ENCODE data around the gene ARMH2.
A peak's percentile ranks its signal among the peaks of the same experiment; 100 is the strongest.
"Not testable (repeated sequence)": the region's sequence is repeated elsewhere in the genome, so short reads cannot be mapped to it uniquely, and the experiment has no call there.

ARMH2 gene

DNA sequence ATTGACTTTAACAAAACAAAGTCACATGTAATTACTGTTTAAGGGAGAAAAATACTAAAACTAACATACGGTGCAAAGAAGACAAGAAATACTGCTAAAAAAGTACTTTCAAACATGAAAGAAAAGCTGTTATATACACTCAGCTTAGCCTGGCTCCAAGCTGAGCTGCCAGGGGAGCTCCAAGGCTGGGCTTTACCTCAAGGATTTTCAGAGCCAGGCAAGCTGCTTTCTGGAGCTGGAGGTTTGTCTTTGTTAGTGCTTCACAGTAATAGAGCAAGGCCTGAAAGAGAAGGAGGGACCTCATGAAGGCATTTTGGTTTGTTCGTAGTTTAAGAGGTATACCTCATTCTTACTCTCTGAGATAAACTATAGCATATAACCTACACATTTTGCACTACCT is 19.6 kb upstream of the ARMH2 start:
- no peak for DNase-seq (ENCODE audit: low read depth, low spot score)

DNA sequence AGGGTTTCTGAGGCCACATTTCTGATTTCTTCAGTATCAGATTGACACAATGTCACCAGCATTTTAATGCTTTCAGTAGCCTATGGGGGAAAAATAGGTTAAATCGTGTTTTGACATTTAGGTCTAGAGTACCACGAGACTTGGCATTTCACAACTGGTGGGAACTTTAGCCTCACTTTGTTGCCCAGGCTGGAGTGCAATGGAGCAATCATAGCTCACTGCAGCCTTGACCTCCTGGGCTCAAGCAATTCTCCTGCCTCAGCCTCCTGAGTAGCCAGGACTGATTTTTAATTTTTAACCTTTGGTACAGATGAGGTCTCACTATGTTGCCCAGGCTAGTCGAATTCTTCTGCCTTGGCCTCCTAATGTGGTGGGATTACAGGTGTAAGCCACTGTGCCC is 11.0 kb upstream of the ARMH2 start:
- DNase-seq (ENCODE audit: low read depth, low spot score), result no peak

- DNase-seq (ENCODE audit: low read depth, low spot score), result no peak
Observed at GRCh38 chr6:24807584-24807983, 8.9 kb upstream of the ARMH2 start.

- DNase-seq (ENCODE audit: low read depth, low spot score), result no peak
Observed at GRCh38 chr6:24802271-24803059, 3.7 kb upstream of the ARMH2 start.

DNA sequence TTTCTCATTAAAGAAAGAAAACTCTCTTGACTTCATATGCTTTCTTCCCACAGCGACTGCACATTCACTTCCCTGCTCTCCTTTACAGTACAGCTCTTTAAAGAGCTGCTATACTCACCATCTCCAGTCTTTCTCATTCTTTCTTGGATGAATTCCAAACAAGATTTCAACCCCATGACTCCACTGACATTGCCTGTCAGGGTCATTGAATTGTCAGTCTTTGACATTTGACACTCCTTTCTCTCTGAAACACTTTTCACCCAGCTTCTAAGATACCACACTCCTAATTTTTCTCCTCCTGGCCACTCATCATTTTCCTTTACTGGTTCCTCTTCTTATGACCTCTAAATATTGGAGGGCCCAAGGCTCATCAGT is 811 bp upstream of the ARMH2 start:
- DNase-seq (ENCODE audit: low read depth, low spot score), result no peak

- DNase-seq (ENCODE audit: low read depth, low spot score), result no peak
Observed at GRCh38 chr6:24797596-24798216, 1.0 kb downstream of the ARMH2 start.

DNA sequence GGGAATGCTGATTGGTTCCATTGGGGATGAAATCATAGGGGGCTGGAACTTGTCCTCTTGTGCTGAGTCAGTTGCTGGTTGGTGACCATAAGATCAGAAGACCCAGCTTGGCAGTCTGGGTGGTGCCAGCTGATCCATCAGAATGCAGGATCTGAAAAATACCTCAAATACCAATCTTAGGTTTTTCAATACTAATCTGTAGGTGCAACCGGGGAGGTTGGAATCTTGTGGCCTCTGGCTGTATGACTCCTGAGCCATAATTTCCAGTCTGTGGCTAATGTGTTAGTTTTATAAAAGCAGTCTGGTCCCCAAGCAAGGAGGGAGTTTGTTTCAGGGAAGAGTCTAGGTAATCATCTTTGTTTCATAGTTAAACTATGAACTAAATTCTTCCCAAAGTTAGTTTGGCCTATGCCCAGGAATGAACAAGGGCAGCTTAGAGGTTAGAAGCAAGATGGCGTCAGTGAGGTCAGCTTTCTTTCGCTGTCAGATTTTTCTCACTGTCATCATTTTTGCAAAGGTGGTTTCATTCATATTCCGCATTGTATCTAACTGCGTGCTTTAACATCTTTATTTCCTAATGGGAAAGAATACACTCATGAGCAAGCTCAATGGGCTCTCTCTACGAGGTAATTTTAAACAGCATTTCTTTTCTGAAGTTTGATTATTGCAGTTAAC is 2.0 kb downstream of the ARMH2 start:
- no peak for DNase-seq (ENCODE audit: low read depth, low spot score)

- no peak for DNase-seq (ENCODE audit: low read depth, low spot score)
Observed at GRCh38 chr6:24795106-24795505, 3.6 kb downstream of the ARMH2 start.

GRCh38 chr6:24788031-24788665 is 10.6 kb downstream of the ARMH2 start:
- no peak for DNase-seq (ENCODE audit: low read depth, low spot score)

DNA sequence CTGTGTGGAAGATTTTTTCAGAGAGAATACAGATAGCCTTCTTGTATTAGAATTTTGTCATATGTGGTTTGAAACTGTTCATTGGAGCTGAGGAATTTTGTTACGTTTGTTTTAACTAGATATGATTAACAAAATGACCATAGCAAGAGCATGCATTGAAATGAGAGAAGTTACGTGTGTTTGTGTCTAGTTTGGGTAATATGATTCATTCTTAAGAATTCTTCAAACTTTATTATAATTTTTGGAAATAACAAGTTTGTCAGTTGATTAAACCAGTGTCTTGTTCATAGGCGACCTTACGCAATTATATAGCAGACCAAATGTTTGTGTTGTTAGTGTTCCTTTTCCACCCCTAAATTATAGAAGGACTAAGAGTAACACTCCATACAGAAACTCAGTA is 18.5 kb downstream of the ARMH2 start:
- DNase-seq (ENCODE audit: low read depth, low spot score), result no peak

DNA sequence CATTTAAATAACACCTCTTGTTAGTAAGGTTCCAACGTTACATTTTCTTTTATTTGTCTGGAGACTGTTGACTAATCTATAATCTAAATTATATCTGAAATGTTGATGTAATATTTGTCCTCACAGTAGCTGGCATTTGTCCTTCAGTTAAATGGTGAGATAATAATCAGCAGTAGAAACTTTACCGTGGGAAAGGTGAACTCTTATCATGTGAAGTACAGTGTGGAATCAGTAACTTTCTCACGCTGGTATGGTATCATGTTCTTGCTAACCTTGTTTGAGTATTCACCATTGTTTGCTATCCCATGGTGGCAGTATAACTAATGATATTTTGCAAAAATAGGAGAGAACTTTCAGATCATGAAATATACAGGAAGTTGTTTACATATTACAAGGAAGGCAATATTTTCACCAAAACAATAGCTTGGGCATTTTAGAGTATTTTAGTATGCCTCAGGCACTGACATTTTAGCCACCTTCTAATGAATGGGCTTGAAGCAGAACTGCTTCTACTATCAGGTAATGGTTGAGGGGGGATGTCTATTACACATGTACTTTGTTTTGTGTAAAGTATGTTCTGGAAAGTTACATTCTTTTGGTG is 19.2 kb downstream of the ARMH2 start:
- DNase-seq (ENCODE audit: low read depth, low spot score), result no peak

DNA sequence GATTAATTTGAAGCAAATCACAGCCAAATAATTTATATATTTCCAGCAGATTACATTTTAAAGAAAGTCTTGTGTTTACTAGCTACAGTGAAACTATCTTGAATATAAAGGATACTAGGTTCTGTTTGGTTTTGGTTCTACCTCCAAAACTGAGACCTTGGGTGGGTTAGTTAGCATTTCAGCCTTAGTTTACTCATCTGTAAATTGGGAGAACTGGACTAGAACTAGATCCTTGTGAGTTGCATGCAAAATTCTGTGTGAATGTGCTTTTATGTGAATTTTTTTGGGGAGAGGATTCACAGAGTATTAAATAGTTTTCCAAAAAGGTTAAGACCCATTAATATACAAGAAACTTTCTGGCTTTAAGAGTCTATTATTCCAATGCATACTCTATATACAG is 19.8 kb downstream of the ARMH2 start:
- DNase-seq (ENCODE audit: low read depth, low spot score), result no peak

GRCh38 chr6:24778121-24778520 is 20.6 kb downstream of the ARMH2 start:
- DNase-seq (ENCODE audit: low read depth, low spot score), result no peak

DNA sequence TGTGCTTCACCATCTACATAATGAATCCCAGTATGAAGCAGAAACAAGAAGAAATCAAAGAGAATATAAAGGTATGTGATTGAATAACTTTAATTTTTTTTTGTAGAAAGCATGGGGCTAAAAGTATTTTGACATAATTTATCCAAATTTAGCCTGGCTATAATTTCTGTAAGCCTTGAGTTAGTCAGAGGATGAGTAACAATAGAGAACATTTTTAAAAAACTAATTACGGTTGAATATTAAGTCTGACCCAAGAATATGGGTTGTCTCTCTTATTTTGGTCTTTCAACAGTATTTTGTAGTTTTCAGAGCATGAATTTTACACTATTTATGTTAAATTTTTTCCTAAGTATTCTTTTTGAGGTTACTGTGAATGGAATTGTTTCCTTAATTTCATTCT is 21.5 kb downstream of the ARMH2 start:
- DNase-seq (ENCODE audit: low read depth, low spot score), result no peak

DNA sequence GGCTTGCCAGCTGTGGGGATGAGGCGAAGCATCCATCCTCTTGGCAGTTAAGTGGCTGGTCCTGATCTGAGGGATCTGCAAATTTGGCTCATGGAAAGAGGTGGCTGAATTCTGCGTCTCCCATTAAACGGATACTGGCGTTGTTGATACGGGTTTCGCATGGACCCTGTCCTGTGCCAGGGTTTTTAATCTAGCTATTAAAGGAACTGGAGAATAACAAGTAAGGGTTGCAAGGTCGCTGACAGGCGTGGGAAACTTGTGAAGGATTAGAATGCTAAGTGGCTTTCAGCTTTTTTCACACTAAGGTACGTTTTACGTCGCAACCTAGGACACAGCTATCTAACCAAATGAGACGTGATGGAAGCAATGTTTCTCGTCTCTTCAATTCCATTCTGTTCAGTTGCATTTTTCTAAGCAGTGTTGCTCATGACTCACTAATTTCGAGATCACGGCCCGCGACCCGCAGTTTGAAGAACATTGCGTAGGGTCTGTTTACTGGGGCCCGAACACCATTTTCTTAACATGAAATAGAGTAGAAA is 23.1 kb downstream of the ARMH2 start:
- no peak for DNase-seq (ENCODE audit: low read depth, low spot score)

- DNase-seq (ENCODE audit: low read depth, low spot score), result peak; percentile 97
Observed at GRCh38 chr6:24774696-24775519, 23.8 kb downstream of the ARMH2 start, which contains the start of gene GMNN. Gene GMNN (plus strand): TSS chr6:24774937. CDS start chr6:24777247, 2,310 bp downstream.

DNA sequence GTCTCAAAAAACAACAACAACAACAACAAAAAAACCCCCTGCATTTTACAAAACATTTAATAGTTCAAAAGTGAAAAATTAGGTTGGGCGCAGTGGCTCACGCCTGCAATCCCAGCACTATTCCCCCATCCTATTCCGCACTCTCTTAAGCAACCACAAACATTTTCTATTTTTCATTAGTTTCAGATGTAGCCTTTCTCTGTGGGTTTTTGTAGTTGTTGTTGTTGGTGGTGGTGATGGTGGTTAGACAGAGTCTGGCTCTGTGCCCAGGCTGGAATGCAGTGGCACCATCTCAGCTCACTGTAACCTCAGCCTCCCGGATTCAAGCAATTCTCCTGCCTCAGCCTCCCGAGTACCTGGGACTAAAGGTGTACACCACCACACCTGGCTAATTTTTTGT is 30.4 kb downstream of the ARMH2 start:
- DNase-seq (ENCODE audit: low read depth, low spot score), result no peak

DNA sequence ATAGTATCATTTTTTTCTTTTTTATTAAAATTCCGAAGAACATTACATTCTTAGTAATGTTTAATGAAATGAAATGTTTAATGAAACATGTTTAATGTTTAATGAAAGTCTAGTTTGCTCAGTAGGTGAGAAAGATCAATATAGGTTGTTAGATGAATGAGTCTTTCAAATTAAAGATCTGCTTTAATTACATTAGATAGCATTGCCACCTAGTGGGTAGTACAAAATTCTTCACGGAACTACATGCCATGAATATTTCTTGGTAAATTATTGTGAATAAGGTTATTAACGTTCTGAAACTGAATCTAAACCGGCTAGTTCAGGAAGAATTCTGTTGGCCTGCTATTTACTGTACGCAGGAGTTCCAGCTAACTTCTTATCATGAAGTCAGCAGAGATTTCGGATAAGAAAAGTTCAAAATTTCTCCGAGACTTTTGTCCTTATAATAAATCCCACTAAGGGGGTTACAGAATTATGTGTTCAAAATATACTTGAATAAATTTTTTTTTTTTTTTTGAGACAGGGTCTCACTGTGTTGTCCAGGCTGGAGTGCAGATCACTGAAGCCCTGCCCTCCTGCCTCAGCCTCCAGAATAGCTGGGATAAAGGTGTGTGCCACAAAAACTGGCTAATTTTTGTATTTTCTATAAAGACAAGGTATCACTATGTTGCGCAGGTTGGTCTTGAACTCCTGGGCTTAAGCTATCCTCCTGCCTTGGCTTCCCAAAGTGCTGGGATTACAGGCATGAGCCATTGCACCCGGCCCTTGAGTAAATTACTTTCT is 31.8 kb downstream of the ARMH2 start:
- no peak for DNase-seq (ENCODE audit: low read depth, low spot score)

DNA sequence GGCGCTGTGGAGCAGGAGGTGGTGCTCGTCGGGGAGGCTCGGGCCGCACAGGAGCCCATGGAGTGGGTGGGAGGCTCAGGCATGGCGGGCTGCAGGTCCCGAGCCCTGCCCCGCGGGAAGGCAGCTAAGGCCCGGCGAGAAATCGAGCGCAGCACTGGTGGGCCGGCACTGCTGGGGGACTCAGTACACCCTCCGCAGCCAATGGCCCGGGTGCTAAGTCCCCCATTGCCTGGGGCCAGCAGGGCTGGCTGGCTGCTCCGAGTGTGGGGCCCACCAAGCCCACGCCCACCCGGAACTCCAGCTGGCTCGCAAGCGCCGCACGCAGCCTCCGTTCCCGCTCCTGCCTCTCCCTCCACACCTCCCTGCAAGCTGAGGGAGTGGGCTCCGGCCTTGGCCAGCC is 32.7 kb downstream of the ARMH2 start:
- not testable (repeated sequence) for DNase-seq (ENCODE audit: low read depth, low spot score)
